Small intestine (tissue), 7 donors: ENCODE measurements around the gene EPHA1. TPM values are rescaled to one million over a fixed set of nuclear protein-coding genes. Genes with fewer than 3 reads are reported as not detected.

Experiments
- DNase-seq, 2 donors: peaks; one replicate each; pipeline versions ENCODE4 v3.0.0 to v3.0.0-alpha.2; 2013
- FAIRE-seq: peaks from 2 replicates; lab custom pipeline; 2012; peaks lifted over from hg19 to GRCh38; lab: Jason Lieb, UNC
- H3K27ac ChIP-seq, 3 donors: one replicate each; pipeline ENCODE4 v1.5.1; 2013; ENCODE audit warnings: low read length in 2 of 3, mild to moderate bottlenecking in 2 of 3, control low read depth in 1 of 3, inconsistent platforms in 1 of 3, low read depth in 1 of 3, moderate library complexity in 1 of 3
- H3K27me3 ChIP-seq, 3 donors: one replicate each; pipeline ENCODE4 v1.6.1; 2013; ENCODE audit warnings: low read length in 3 of 3, inconsistent platforms in 1 of 3; ENCODE audit not compliant: control insufficient read depth in 3 of 3, insufficient read depth in 3 of 3
- H3K36me3 ChIP-seq, 3 donors: one replicate each; pipeline ENCODE4 v1.6.1; 2013; ENCODE audit warnings: low read length in 3 of 3, inconsistent platforms in 1 of 3, low read depth in 1 of 3, mild to moderate bottlenecking in 1 of 3, moderate library complexity in 1 of 3; ENCODE audit not compliant: control insufficient read depth in 3 of 3, insufficient read depth in 2 of 3
- H3K4me1 ChIP-seq, 3 donors: one replicate each; pipeline ENCODE4 v1.6.1; 2013; ENCODE audit warnings: low read length in 2 of 3, inconsistent platforms in 1 of 3, low read depth in 1 of 3, mild to moderate bottlenecking in 1 of 3, moderate library complexity in 1 of 3; ENCODE audit not compliant: control insufficient read depth in 3 of 3, insufficient read depth in 2 of 3
- H3K4me3 ChIP-seq, 3 donors: one replicate each; pipeline ENCODE4 v1.5.1; 2013; ENCODE audit warnings: low read length in 3 of 3, control low read depth in 1 of 3, inconsistent platforms in 1 of 3, low read depth in 1 of 3, mild to moderate bottlenecking in 1 of 3, moderate library complexity in 1 of 3
- H3K9me3 ChIP-seq, 2 donors: one replicate each; pipeline ENCODE4 v1.6.1; 2013; ENCODE audit warnings: low read depth in 1 of 2, low read length in 1 of 2; ENCODE audit not compliant: control insufficient read depth in 2 of 2, insufficient read depth in 1 of 2
- WGBS, 3 donors: extraction: QIAGEN DNeasy Blood & Tissue Kit; methylation state at CpG; one replicate each; pipeline ENCODE4 v1.1.7; 2013; 5-methylcytosine and 5-hydroxymethylcytosine counted together
- polyA plus RNA-seq, 4 donors: library from polyadenylated mRNA; stranded (reverse) in 3 of 4; unstranded in 1 of 4; fragments of 200-250 nt in 3 of 4; fragments of 120-200 nt in 1 of 4; gene quantifications; one replicate each; pipeline versions ENCODE4 v1.2.1 to v1.2.3, GENCODE V29; 2013
- donor health status: healthy with polysubstance abuse.
- donor health status: control.
- donor health status: control.
- donor health status: Bipolar disorder and iron deficiency.
- donor health status: healthy.

Gene EPHA1
- polyA plus RNA-seq, 4 donors = 14.6 to 47.4 (median 31.0) TPM

- no peak for FAIRE-seq
- Histone ChIP-seq H3K27ac (no peak overlapping the region), H3K27me3 (no peaks in the 10 kb centered on the region), H3K4me1 (no peaks in the 10 kb centered on the region), H3K36me3 (no peaks in the 10 kb centered on the region), H3K9me3 (no peaks in the 10 kb centered on the region), H3K4me3 (no peak overlapping the region)
- peak in 1 of 2 donors; percentile 12 for DNase-seq
- WGBS, 3 donors = 16 to 38% (median 20%) methylated on average over 4 of the region's 4 CpGs
Measured at GRCh38 chr7:143437578-143437977, 28.9 kb upstream of the EPHA1 start.

GRCh38 chr7:143436325-143436946 is 27.8 kb upstream of the EPHA1 start:
- Histone ChIP-seq H3K9me3 (no peaks in the 10 kb centered on the region), H3K4me1 (no peaks in the 10 kb centered on the region), H3K4me3 (no peak overlapping the region), H3K36me3 (no peaks in the 10 kb centered on the region), H3K27me3 (no peaks in the 10 kb centered on the region), H3K27ac (no peak overlapping the region)
- no peak for DNase-seq
- no peak for FAIRE-seq
- WGBS, 3 donors = 91 to 92% (median 91%) methylated on average over 3 of the region's 3 CpGs

DNA sequence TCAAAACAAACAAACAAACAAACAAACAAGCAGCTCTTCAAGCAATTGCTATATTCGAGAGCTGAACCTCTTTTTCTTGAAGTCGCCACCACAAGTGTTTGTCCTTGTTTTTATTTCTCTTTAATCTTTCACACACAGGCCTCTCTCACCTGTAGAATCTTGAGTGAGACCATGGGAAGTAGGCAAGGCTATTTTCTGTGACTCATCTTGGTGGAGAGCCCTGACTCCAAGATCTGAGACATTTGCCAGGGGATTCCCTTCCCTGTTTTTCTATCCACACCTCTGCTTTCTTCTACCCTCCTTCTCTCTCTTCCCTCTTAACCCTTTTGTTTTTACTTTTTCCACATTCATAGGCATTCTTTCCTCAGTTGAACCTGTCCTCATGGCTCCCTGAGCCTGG is 26.6 kb upstream of the EPHA1 start:
- Histone ChIP-seq H3K4me1 (no peaks in the 10 kb centered on the region), H3K9me3 (no peaks in the 10 kb centered on the region), H3K36me3 (no peaks in the 10 kb centered on the region), H3K4me3 (no peak overlapping the region), H3K27ac (no peak overlapping the region), H3K27me3 (no peaks in the 10 kb centered on the region)
- 89 to 96% (median 93%) methylated on average over 2 of the region's 2 CpGs for WGBS, 3 donors
- FAIRE-seq = no peak
- no peak for DNase-seq

GRCh38 chr7:143434660-143435059 is 26.0 kb upstream of the EPHA1 start:
- H3K4me1 ChIP-seq = no peaks in the 10 kb centered on the region
- no peaks in the 10 kb centered on the region for H3K36me3 ChIP-seq
- no peak overlapping the region for H3K4me3 ChIP-seq
- no peaks in the 10 kb centered on the region for H3K9me3 ChIP-seq
- WGBS, 3 donors = 66 to 74% (median 72%) methylated on average over 9 of the region's 9 CpGs
- H3K27me3 ChIP-seq = no peaks in the 10 kb centered on the region
- FAIRE-seq (no peak), DNase-seq (peak in 1 of 2 donors; percentile 48)
- no peak overlapping the region for H3K27ac ChIP-seq

DNA sequence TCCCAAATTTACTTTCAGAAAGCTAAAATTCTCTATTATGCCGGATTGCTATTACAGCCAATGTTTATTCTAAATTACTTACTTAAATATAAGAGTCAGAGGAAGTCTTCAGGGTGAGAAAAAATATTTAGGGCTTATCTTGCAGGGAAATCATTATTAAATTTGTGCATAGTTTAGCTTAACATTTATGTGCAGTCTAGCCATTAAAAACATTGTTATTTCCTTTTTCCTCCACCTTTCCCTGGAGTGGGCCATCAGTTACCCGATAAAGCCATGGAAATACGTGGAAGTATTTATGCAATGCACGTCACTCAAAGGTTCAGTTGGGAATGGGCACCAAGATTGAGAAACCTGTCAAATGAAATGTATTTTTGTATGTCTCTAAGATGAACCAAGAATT is 25.1 kb upstream of the EPHA1 start:
- no peak overlapping the region for H3K4me3 ChIP-seq
- DNase-seq = no peak

DNA sequence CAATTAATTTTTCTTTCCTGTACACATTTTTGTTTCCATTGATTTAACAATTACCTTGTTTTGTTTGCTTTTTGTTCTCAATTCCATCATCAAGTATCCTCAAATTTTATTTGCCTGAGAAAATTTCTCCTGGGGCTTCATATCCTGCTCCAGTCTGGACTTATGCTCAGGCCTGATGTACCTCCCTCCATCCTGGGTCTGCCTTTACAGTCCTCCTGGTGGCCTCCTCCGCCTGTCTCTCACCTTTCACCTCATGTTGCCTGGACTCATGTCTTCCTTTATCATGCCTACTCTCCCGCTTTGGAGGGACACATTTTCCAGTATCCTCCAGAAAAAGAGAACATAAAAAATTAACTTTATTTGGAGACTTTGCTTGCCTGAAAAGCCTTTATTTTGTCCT is 22.5 kb upstream of the EPHA1 start:
- Histone ChIP-seq H3K36me3 (no peaks in the 10 kb centered on the region), H3K4me1 (peaks cover 0 to 4% (median 0%) of the 10 kb centered on the region in 3 donors), H3K4me3 (no peak overlapping the region), H3K27me3 (no peaks in the 10 kb centered on the region), H3K27ac (no peak overlapping the region), H3K9me3 (no peaks in the 10 kb centered on the region)
- 45 to 69% (median 48%) methylated on average over 2 of the region's 2 CpGs for WGBS, 3 donors
- FAIRE-seq = no peak
- DNase-seq = no peak

More for the DNA sequence above, 25.1 kb upstream of the EPHA1 start:
- H3K36me3 ChIP-seq = no peaks in the 10 kb centered on the region
- H3K9me3 ChIP-seq = no peaks in the 10 kb centered on the region
- H3K27me3 ChIP-seq = no peaks in the 10 kb centered on the region
- WGBS, 3 donors = 86 to 93% (median 91%) methylated on average over 4 of the region's 4 CpGs
- H3K27ac ChIP-seq = no peak overlapping the region
- no peaks in the 10 kb centered on the region for H3K4me1 ChIP-seq
- FAIRE-seq = no peak

DNA sequence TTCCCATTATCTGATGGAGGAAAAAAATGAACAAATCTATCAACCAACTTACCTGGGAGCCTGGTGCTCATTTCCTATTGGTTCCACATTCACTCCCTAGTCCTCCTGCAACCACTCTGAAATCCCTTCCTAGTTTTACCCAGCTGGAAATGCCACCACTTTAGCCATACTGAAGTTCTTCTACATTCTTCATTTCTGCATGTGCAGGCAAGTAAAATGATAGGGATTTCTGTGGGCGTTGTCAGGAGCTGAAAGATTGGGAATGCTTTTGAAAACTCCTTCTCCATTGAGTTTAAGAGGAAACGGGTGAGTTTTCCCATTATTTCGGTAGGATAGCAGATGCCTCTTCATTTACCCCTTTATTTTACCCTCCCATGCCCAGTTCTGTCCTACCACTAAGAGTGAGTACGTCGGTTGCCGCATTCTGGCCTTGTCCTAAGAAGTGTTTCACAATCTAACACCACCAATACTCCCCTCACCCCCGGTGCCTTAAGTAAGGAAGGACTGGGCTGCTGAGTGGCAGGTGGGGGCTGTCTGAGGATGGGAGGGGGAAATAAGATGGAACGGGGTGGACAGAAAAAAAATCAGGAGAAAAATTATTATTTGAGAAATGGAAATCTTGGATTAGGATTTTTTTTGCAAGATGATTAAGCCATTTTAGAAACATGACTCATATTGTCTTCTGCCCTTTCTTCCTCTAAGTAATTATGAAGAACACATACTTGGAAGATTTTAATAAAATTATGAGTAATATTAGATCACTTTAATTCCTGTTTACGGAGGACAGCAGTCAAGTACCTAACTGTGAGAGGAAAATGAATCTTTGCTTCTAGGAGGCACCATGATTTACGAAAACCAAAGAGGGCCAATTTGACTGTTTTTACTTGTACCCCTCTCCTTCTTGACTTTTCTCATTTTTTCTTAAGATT is 21.4 kb upstream of the EPHA1 start:
- Histone ChIP-seq H3K9me3 (no peaks in the 10 kb centered on the region), H3K36me3 (no peaks in the 10 kb centered on the region), H3K4me1 (peaks cover 0 to 4% (median 0%) of the 10 kb centered on the region in 3 donors), H3K27me3 (no peaks in the 10 kb centered on the region), H3K4me3 (no peak overlapping the region), H3K27ac (no peak overlapping the region)
- FAIRE-seq (no peak), DNase-seq (no peak)
- WGBS, 3 donors = 84 to 87% (median 84%) methylated on average over 10 of the region's 10 CpGs

GRCh38 chr7:143426479-143427142 is 18.0 kb upstream of the EPHA1 start:
- Histone ChIP-seq H3K27me3 (no peaks in the 10 kb centered on the region), H3K27ac (no peak overlapping the region), H3K9me3 (no peaks in the 10 kb centered on the region), H3K36me3 (no peaks in the 10 kb centered on the region), H3K4me1 (peaks cover 0 to 4% (median 0%) of the 10 kb centered on the region in 3 donors), H3K4me3 (no peak overlapping the region)
- 92 to 95% (median 92%) methylated on average over 2 of the region's 2 CpGs for WGBS, 3 donors
- peak; percentile 45 to 56 for DNase-seq
- no peak for FAIRE-seq
